ENCODE measurements around the gene PATJ.
A peak's percentile ranks its signal among the peaks of the same experiment; 100 is the strongest.

PATJ gene

GRCh38 chr1:61993331-61993961, 251.2 kb downstream of the PATJ start:
- no peak for DNase-seq

GRCh38 chr1:61995641-61996040, 253.4 kb downstream of the PATJ start:
- DNase-seq: no peak

- no peak for DNase-seq
Measured at GRCh38 chr1:61997123-61997522, 254.8 kb downstream of the PATJ start.

- DNase-seq: no peak
Measured at GRCh38 chr1:62003777-62004176, 261.5 kb downstream of the PATJ start.

- DNase-seq: no peak
Measured at GRCh38 chr1:62006690-62007089, 264.4 kb downstream of the PATJ start.

- DNase-seq: no peak
Measured at GRCh38 chr1:62011006-62011405, 268.7 kb downstream of the PATJ start.

GRCh38 chr1:62012095-62012494, 269.8 kb downstream of the PATJ start:
- DNase-seq: no peak

GRCh38 chr1:62012836-62013235, 270.6 kb downstream of the PATJ start:
- DNase-seq: no peak

GRCh38 chr1:62013264-62013663, 271.0 kb downstream of the PATJ start:
- DNase-seq: no peak

- DNase-seq: no peak
Measured at GRCh38 chr1:62022382-62022983, 280.2 kb downstream of the PATJ start.

GRCh38 chr1:62024690-62025089, 282.4 kb downstream of the PATJ start:
- DNase-seq: no peak

- DNase-seq: no peak
Measured at GRCh38 chr1:62025154-62025553, 282.9 kb downstream of the PATJ start.

- no peak for DNase-seq
Measured at GRCh38 chr1:62025892-62026291, 283.6 kb downstream of the PATJ start.

- no peak for DNase-seq
Measured at GRCh38 chr1:62029704-62030103, 287.4 kb downstream of the PATJ start.

- no peak for DNase-seq
Measured at GRCh38 chr1:62034790-62035189, 292.5 kb downstream of the PATJ start.

GRCh38 chr1:62037274-62037673, 295.0 kb downstream of the PATJ start:
- DNase-seq: no peak

GRCh38 chr1:62038594-62039284, 296.5 kb downstream of the PATJ start:
- DNase-seq: peak; percentile 7

GRCh38 chr1:62040450-62040849, 298.2 kb downstream of the PATJ start:
- DNase-seq: no peak

- no peak for DNase-seq
Measured at GRCh38 chr1:62040973-62041372, 298.7 kb downstream of the PATJ start.

- no peak for DNase-seq
Measured at GRCh38 chr1:62043154-62043553, 300.9 kb downstream of the PATJ start.

- peak; percentile 29 for DNase-seq
Measured at GRCh38 chr1:62045574-62045973, 303.3 kb downstream of the PATJ start.

GRCh38 chr1:62046927-62047326, 304.6 kb downstream of the PATJ start:
- DNase-seq: no peak

GRCh38 chr1:62050165-62050564, 307.9 kb downstream of the PATJ start:
- no peak for DNase-seq

GRCh38 chr1:62052946-62053345, 310.7 kb downstream of the PATJ start:
- no peak for DNase-seq

Data from hematopoietic multipotent progenitor cell treated with erythropoietin and hydrocortisone succinate and interleukin-3 and kit ligand, for 4 days (in vitro differentiated cells).